ENCODE measurements around the gene ZEB2. TPM values are rescaled to one million over a fixed set of nuclear protein-coding genes. Genes with fewer than 3 reads are reported as not detected.

ZEB2 gene
- total and polyA plus RNA-seq, 10 of the 15 experiments (the other 5 are each of a cell fraction or from before 2014, with no cell fraction given): 0.14 to 3.2 (median 0.84) TPM

GRCh38 chr2:144358979-144359541, 160.9 kb downstream of the ZEB2 start (continued):
- TF ChIP-seq E4F1 (IDR thresholded peaks at IDR 0.05; ENCODE audit: borderline replicate concordance, partially characterized antibody) (no peak), USF1 (IDR thresholded peaks at IDR 0.05; ENCODE audit: borderline replicate concordance, extremely low read length, insufficient read depth, low read depth, low read length) (no peak), STAT3 (IDR thresholded peaks at IDR 0.05; ENCODE audit: low read depth, low read length) (no peak), SIX5 (IDR thresholded peaks at IDR 0.05; ENCODE audit: low read depth, low read length, severe bottlenecking) (no peak), JUND (IDR thresholded peaks at IDR 0.05; ENCODE audit: low read depth, low read length) (no peak), FOXK2 (IDR thresholded peaks at IDR 0.05) (no peak), NR2F1 (conservative IDR thresholded peaks at IDR 0.05) (peak; percentile 63; the same call in 1 of the 2 replicates), TAF1 (IDR thresholded peaks at IDR 0.05; ENCODE audit: borderline replicate concordance, low read depth, low read length) (peak; percentile 52; the same call in 1 of the 2 replicates), NFXL1 (IDR thresholded peaks at IDR 0.05; ENCODE audit: borderline replicate concordance) (no peak), TCF7 (IDR thresholded peaks at IDR 0.05; ENCODE audit: borderline replicate concordance) (no peak), PAX8 (IDR thresholded peaks at IDR 0.05) (no peak), IRF3 (IDR thresholded peaks at IDR 0.05) (no peak), ZNF622 (IDR thresholded peaks at IDR 0.05) (no peak), SMAD5 (IDR thresholded peaks at IDR 0.05; ENCODE audit: low read depth) (peak; percentile 57; the same call in 1 of the 2 replicates), ZNF592 (IDR thresholded peaks at IDR 0.05) (no peak), PBX3 (IDR thresholded peaks at IDR 0.05; ENCODE audit: insufficient replicate concordance, low read depth, low read length) (no peak), BCL3 (IDR thresholded peaks at IDR 0.05; ENCODE audit: borderline replicate concordance, insufficient read depth, low read depth, low read length, poor library complexity, severe bottlenecking) (peak; percentile 75), MEF2B (IDR thresholded peaks at IDR 0.05; ENCODE audit: partially characterized antibody, poor library complexity, severe bottlenecking) (peak; percentile 52)

All from GM12878 (cell line).